Retina (tissue), 1 donor: Measurements from ENCODE around the gene NAPB.
A peak's percentile ranks its signal among the peaks of the same experiment; 100 is the strongest.
"Not testable (repeated sequence)": the region's sequence is repeated elsewhere in the genome, so short reads cannot be mapped to it uniquely, and the experiment has no call there.

Source experiments
- DNase-seq: peaks from one replicate; pipeline ENCODE4 v3.0.0-alpha.2; 2016

The NAPB gene

DNA sequence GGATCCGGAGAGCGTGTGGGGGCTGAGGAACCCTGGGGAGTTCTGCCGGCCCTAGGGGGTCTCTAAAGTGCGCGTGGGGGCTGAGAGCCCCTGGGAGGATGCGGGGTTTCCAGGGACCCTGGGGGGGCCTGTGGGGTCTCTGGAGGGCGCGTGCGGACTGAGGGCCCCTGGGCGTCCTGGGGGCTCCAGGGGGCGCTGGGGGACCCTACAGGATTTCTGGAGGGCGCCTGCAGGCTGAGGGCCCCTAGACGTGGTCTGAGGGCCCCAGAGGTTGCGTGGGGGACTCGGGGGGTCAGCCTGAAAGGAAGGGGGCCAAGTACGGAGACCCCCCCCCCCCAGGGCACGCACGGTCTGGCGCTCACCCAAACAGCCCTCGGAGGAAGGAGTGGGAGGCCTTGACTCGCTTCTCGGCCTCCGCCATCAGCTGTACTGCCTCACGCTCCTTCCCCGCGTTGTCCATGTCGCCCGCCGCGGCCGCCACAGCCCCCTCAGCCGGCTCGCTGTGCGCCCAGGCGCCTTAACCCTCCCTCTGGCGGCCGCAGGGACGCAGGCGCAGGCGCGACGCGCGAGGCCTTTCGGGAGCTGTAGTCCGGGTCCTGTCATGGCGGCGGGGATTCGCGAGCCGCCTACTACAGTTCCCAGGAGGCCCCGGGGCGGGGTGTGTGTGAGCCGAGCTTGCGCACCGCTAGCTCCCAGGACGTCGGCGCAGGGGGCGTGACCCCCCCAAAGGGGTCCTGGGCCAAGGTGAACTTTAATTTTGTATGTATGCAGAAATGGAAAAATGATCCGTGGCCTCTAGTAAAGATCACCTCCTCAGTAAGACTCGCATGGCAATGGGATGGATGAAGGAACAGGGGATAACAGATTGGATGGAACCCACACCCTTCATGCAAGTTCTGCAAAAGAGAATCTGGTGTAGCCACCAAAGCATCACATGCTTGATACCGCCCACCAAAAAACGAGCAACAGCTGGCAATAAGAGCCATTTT, at the start of gene NAPB:
NAPB (minus strand) TSS at position 546 of the 989 bp plus-strand sequence; CDS start at position 460, 86 bp downstream.
- peak; percentile 96 for DNase-seq

DNA sequence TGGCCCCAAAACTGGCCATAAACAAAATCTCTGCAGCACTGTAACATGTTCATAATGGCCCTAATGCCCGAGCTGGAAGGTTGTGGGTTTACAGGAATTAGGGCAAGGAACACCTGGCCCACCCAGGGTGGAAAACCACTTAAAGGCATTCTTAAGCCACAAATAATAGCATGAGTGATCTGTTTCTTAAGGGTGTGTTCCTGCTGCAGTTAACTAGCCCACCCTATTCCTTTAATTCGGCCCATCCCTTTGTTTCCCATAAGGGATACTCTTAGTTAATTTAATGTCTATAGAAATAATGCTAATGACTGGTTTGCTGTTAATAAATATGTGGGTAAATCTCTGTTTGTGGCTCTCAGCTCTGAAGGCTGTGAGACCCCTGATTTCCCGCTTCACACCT, 45.7 kb upstream of the NAPB start:
- DNase-seq = not testable (repeated sequence)

GRCh38 chr20:23461180-23461579, 39.9 kb upstream of the NAPB start:
- DNase-seq = no peak

GRCh38 chr20:23459461-23460150, 38.3 kb upstream of the NAPB start:
- no peak for DNase-seq

DNA sequence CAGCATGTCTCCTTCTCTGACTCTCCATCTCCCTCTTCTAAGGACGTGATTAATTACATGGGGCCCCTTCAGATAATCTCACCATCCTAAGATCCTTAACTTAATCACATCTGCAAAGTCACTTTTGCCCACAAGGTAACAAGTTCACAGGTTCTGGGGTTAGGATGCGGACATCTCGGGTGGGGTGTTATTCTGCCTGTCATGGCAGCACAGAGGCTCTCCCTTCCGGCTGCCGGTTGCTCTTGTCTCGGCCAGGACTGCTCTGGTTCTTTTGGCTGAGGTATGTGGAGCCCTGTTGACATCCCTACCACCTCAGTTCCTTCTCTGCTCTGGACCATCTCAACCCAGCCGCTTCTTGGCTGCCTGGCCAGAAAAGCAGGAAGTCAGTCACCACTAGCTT, 35.6 kb upstream of the NAPB start:
- no peak for DNase-seq

DNA sequence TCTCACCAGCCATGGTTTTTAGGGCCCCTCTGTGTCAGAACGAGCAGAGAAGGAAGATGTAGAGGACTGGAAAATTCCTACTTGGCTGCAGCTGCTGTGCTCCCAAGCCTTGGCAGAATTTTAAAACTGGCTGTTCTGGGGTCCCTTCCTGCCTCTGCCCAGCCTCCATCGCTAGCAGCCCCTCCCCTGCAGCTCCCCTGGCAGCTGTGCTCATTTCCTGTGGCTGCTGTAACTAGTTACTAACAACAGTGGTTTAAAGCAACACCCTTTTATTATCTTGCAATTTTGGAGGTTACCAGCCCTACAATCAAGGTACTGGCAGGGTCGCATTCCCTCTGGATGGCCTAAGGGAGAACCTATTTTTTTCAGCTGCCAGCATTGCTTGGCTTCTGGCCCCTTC, 35.1 kb upstream of the NAPB start:
- DNase-seq = no peak

- no peak for DNase-seq
These were observed 34.4 kb upstream of the NAPB start for GRCh38 chr20:23455639-23456038.

DNA sequence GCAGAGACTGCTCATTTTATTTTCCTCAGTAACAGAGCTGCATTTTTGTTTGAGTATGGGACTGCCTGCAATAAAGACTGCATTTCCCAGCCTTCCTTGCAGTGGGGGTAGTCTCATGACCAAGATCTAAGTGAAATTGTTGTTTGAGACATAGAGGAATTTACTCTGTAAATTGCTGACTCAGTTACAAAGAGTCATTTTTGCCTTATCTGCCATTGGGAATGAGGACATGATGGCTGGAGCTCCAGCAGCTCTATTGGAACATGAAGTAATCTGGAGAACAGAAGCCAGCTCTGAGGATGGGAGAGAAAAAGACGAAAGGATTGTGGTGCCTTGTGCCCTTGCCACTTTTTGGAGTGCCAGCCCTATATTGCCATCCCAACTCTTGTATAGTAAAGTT, 33.5 kb upstream of the NAPB start:
- no peak for DNase-seq

DNA sequence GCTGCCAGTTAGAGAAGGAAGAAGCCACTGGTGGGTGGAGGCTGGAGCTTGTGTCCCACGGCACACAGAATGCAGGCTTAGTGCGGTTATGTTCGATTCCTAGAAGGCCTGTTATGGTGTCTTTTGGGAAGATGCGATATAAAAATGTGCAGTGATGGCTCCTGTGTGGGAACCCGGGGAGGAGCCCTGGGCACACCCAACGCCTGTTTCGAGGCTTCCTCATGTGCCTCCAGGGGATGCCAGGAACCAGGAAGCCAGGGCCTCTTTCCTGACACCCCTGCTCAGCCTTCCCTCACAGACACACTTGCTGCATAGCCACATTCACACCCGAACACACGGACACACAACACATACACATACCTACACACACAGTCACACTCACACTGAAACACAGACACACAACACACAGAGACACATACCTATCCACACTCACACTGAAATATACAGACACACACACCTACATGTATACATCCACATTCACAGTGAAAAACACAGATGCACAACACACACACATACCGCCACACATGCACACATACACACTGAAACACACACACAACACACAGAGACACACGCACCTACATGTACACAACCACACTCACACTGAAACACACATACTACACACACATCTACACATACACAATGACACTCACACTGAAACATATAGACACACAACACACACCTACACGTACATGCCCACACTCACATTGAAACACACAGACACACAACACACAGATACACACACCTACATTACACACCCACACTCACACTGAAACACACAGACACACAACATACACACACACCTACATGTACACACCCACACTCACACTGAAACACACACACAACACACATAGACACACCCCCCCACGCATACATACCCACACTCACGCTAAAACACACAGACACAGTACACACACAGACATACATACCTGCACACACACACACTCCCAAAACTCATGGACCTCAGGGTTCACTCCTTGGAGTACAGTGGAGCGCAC, 32.6 kb upstream of the NAPB start:
- no peak for DNase-seq

DNA sequence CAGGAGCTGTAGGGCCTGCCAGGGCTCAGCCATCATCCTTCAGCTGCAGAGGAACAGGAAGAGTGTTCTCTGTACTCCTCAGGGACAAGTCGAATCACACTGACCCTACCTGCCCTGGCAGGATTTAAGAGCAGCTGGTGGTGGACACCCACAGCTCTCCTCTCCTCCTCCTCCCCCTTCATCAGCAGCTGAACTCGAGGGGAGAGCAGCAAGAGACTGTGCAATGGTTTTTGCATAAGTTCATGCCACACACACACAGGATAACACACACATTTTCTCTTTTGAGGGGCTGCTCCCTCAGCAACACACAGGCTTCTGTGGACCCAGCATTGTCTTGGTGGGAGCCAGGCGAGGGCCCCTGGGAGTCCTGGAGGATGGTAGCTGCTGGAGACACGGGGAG, 31.5 kb upstream of the NAPB start, which contains the start of gene CST11:
CST11 (minus strand) TSS at position 101 of the 400 bp plus-strand sequence; CDS start at position 36, 65 bp downstream.
- DNase-seq = no peak

- no peak for DNase-seq
These were observed 30.7 kb upstream of the NAPB start for GRCh38 chr20:23451956-23452487.

- no peak for DNase-seq
These were observed 29.6 kb upstream of the NAPB start for GRCh38 chr20:23450877-23451276.

- DNase-seq = no peak
These were observed 28.1 kb upstream of the NAPB start for GRCh38 chr20:23449421-23449820.

DNA sequence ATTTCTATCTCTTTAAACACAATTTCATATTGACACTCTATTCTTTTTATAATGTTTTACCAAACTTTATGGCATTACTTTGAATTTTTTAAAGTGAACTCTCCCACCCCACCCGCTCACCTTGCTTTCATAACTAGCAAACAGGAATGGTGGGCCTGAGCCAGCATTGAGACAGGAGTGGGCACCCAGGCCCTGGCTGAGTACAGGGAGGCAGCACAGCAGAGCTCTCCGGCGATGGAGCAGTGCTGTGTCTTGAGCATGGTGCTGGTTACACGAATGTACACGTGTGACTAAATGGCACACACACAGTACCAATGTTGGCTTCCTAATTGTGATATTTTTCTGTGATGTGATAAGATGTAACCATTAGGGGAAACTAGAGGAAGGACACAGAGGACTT, 26.9 kb upstream of the NAPB start:
- DNase-seq = no peak

- DNase-seq = peak; percentile 44
These were observed 25.2 kb upstream of the NAPB start for GRCh38 chr20:23446505-23446904.

GRCh38 chr20:23445596-23446217, 24.4 kb upstream of the NAPB start:
- DNase-seq = no peak

GRCh38 chr20:23444859-23445258, 23.6 kb upstream of the NAPB start:
- DNase-seq = no peak

DNA sequence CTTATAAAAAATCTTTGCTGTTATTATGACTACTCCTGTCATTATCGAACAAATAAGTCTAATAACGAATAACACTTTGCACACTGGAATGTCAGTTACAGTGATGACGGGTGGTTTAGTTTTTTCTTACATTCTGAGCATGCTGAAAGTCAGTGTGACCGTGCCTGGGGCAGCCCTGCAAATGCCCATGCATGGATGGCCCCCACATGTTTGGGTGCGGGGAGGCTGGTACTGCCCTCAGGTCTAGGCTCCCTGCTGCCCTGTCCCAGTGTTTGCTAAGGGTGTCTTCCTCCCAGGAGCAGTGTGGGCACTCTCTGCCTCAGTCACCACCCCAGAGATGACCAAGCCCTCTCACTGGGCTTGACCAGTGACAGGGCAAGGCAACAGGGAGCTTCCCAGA, 21.1 kb upstream of the NAPB start:
- DNase-seq = no peak

GRCh38 chr20:23441850-23442313, 20.6 kb upstream of the NAPB start:
- peak; percentile 82 for DNase-seq

DNA sequence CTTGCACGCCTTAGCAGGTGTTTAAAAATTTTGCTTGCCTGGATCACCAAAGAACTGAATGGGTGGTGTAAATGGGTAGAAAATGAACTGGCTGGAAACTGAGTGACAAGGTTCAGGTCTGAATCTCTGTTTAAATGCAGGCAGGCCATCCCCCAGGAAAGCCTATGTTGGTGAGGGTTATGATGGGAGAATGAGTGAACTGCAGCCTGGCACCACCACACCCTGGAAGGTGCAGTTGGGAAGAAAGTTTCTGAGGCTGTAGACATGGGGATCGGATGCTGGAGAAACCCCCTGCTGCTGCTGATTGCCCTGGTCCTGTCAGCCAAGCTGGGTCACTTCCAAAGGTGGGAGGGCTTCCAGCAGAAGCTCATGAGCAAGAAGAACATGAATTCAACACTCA, 18.7 kb upstream of the NAPB start:
- DNase-seq = no peak

- DNase-seq = no peak
These were observed 17.4 kb upstream of the NAPB start for GRCh38 chr20:23438661-23439060.
